T-helper 17 cell (primary cell): ENCODE results near the gene SKOR1. TPM values are rescaled to one million over a fixed set of nuclear protein-coding genes. Genes with fewer than 3 reads are reported as not detected.

ENCODE experiments used
- ATAC-seq: fragments of 150-1000 bp; cut with Tn5 transposase; 2 replicates; pipeline ENCODE4 v1.10.0; 2021; ENCODE audit warnings: mild to moderate bottlenecking, moderate library complexity
- DNase-seq, 3 donors: peaks; one replicate each; pipeline versions ENCODE4 v3.0.0 to v3.0.0-alpha.2; 2020 to 2021
- H3K9me3 ChIP-seq: one replicate; pipeline ENCODE4 v1.7.0; 2013; ENCODE audit warnings: low read length, mild to moderate bottlenecking; ENCODE audit not compliant: control insufficient read depth, poor library complexity, severe bottlenecking
- H3K27ac Mint-ChIP-seq: one replicate; pipeline ENCODE4 v1.8.0; 2022; ENCODE audit warnings: mild to moderate bottlenecking, moderate library complexity, mixed read lengths
- H3K27me3 Mint-ChIP-seq: one replicate; pipeline ENCODE4 v1.8.0; 2022; ENCODE audit warnings: mixed read lengths
- H3K36me3 Mint-ChIP-seq: one replicate; pipeline ENCODE4 v1.8.0; 2022; ENCODE audit warnings: low read depth, mixed read lengths
- H3K4me1 Mint-ChIP-seq: one replicate; pipeline ENCODE4 v1.8.0; 2022; ENCODE audit warnings: mild to moderate bottlenecking, mixed read lengths
- H3K4me3 Mint-ChIP-seq: one replicate; pipeline ENCODE4 v1.8.0; 2022; ENCODE audit warnings: mild to moderate bottlenecking, moderate library complexity, mixed read lengths
- total RNA-seq, 4 donors: library from RNA in 2 of 4; stranded (reverse) in 2 of 4; gene quantifications; one replicate each; pipeline ENCODE4 v1.2.3 and lab custom pipeline; 2022 to 2026

SKOR1 gene
- total RNA-seq, 2 donors from 2014 or later = 2.2 to 2.7 TPM

GRCh38 chr15:67845974-67846373 lies 20.7 kb downstream of the SKOR1 start:
- no peak for ATAC-seq
- Mint-ChIP-seq H3K27me3 (peaks cover 25% of the 10 kb centered on the region), H3K4me1 (peaks cover 8% of the 10 kb centered on the region), H3K36me3 (no peaks in the 10 kb centered on the region), H3K4me3 (no peak overlapping the region), H3K27ac (no peak overlapping the region)
- DNase-seq = no peak
- no peaks in the 10 kb centered on the region for H3K9me3 ChIP-seq

DNA sequence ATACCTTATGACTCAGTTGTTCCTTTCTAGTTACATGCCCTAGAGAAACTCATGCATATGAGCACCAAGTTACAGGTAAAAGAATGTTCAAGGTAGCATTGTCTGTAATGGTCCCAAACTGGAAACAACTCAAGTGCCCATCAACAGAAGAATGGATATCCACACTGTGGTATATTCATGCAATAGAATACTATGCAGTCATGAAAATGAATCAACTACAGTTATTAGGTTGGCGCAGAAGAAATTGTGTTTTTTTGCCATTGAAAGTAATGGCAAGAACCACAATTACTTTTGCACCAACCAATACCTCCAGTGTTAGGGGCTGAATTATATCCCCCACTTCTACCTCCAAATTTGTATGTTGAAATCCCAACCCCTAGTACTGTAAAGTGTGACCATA lies 24.2 kb downstream of the SKOR1 start:
- H3K27me3 Mint-ChIP-seq = peaks cover 41% of the 10 kb centered on the region
- no peak for ATAC-seq
- no peaks in the 10 kb centered on the region for H3K9me3 ChIP-seq
- DNase-seq = no peak
- no peak overlapping the region for H3K27ac Mint-ChIP-seq
- H3K4me3 Mint-ChIP-seq = no peak overlapping the region
- no peaks in the 10 kb centered on the region for H3K4me1 Mint-ChIP-seq
- H3K36me3 Mint-ChIP-seq = no peaks in the 10 kb centered on the region

- H3K27ac Mint-ChIP-seq = no peak overlapping the region
Measured at GRCh38 chr15:67850336-67850735, 25.0 kb downstream of the SKOR1 start.

DNA sequence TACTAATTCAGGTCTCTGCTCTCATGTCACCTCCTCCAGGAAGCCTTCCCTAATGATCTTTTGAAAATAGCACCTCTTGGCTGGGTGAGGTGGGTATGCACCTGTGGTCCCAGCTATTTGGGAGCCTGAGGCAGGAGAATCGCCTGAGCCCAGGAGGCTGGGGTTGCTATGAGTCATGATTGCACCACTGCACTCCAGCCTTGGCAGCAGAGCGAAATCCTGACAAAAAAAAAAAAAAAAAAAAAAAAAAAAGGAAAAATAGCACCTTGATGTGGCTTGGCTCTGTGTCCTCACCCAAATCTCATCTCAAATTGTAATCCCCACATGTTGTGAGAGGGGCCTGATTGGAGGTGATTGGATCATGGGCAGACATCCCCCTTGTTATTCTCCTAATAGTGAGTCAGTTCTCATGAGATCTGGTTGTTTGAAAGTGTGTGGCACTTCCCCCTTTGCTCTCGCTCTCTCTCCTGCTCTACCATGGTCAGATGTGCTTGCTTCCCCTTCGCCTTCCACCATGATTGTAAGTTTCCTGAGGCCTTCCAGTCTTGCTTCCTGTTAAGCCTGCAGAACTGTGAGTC lies 25.8 kb downstream of the SKOR1 start:
- ATAC-seq (no peak), DNase-seq (no peak)
- H3K27ac Mint-ChIP-seq = no peak overlapping the region
- no peak overlapping the region for H3K4me3 Mint-ChIP-seq
- no peaks in the 10 kb centered on the region for H3K36me3 Mint-ChIP-seq
- H3K4me1 Mint-ChIP-seq = no peaks in the 10 kb centered on the region
- H3K27me3 Mint-ChIP-seq = peaks cover 41% of the 10 kb centered on the region
- H3K9me3 ChIP-seq = no peaks in the 10 kb centered on the region

More at GRCh38 chr15:67850336-67850735, 25.0 kb downstream of the SKOR1 start:
- no peak for ATAC-seq
- H3K4me3 Mint-ChIP-seq = no peak overlapping the region
- no peaks in the 10 kb centered on the region for H3K36me3 Mint-ChIP-seq
- no peak for DNase-seq
- H3K27me3 Mint-ChIP-seq = peaks cover 41% of the 10 kb centered on the region
- H3K9me3 ChIP-seq = no peaks in the 10 kb centered on the region
- no peaks in the 10 kb centered on the region for H3K4me1 Mint-ChIP-seq

GRCh38 chr15:67852418-67852817 lies 27.1 kb downstream of the SKOR1 start:
- peaks cover 40% of the 10 kb centered on the region for H3K27me3 Mint-ChIP-seq
- H3K27ac Mint-ChIP-seq = no peak overlapping the region
- no peaks in the 10 kb centered on the region for H3K36me3 Mint-ChIP-seq
- H3K9me3 ChIP-seq = no peaks in the 10 kb centered on the region
- DNase-seq = no peak
- H3K4me1 Mint-ChIP-seq = no peaks in the 10 kb centered on the region
- no peak overlapping the region for H3K4me3 Mint-ChIP-seq
- no peak for ATAC-seq

DNA sequence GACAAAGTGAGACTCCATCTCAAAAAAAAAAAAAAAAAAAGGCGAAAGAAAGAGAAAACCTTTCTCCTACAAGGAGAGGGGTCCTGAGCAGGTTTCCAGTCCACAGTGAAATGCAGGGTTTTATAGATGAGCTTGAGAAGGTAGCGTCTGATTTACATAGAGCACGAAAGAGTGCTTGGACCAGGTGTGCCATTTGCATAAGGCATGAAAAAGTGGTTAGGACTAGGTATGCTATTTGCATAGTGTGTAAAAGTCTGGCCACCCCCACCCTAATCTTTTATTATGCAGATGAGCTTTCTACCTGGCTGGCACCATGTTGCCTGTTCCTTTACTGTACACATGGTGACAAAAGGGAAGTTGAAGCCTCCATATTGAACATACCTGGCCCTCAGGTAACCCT lies 28.1 kb downstream of the SKOR1 start:
- ATAC-seq (no peak), DNase-seq (no peak)
- H3K9me3 ChIP-seq = no peaks in the 10 kb centered on the region
- Mint-ChIP-seq H3K4me1 (no peaks in the 10 kb centered on the region), H3K36me3 (no peaks in the 10 kb centered on the region), H3K4me3 (no peak overlapping the region), H3K27me3 (peaks cover 30% of the 10 kb centered on the region), H3K27ac (no peak overlapping the region)

DNA sequence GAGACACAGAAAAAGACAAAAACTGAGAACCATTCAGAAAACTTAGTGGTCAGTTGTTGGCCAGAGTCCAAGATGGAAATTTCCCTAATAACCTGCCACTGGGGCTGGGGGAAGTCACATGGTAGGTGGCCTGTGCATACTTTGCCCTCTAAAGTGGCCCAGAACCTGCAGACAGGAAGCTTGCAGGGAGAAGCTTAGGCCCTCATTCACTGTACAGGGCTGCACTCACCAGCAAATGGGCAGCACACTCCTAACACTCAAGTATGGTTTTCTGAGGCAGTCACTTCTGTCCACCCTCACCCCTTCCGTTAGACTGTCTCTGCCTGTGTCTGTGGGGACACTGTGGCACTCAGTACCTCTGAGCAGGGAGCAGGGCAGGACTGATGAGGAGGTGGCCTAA lies 29.0 kb downstream of the SKOR1 start:
- ATAC-seq = no peak
- no peaks in the 10 kb centered on the region for H3K9me3 ChIP-seq
- no peak overlapping the region for H3K4me3 Mint-ChIP-seq
- no peak for DNase-seq
- peaks cover 27% of the 10 kb centered on the region for H3K27me3 Mint-ChIP-seq
- no peak overlapping the region for H3K27ac Mint-ChIP-seq
- no peaks in the 10 kb centered on the region for H3K36me3 Mint-ChIP-seq
- H3K4me1 Mint-ChIP-seq = no peaks in the 10 kb centered on the region

DNA sequence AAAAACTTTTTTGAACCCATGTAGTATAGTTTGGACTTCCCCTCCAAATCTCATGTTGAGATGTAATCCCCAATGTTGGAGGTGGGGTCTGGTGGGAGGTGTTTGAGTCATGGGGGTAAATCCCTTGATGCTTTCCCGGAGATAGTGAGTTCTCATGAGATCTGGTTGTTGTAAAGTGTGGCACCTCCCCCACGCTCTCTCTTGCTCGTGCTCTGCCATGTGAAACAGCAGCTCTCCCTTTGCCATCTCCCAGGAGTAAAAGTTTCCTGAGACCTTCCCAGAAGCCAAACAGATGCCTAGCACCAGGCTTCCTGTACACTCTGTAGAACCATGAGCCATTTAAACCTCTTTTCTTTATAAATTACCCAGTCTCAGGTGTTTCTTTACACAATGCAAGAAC lies 30.5 kb downstream of the SKOR1 start:
- DNase-seq (no peak), ATAC-seq (no peak)

GRCh38 chr15:67857220-67857619 lies 31.9 kb downstream of the SKOR1 start:
- no peak for DNase-seq
- H3K4me3 Mint-ChIP-seq = no peak overlapping the region

More for the DNA sequence above, 30.5 kb downstream of the SKOR1 start:
- Mint-ChIP-seq H3K4me1 (no peaks in the 10 kb centered on the region), H3K4me3 (no peak overlapping the region), H3K27me3 (peaks cover 16% of the 10 kb centered on the region), H3K36me3 (no peaks in the 10 kb centered on the region), H3K27ac (no peak overlapping the region)
- peaks cover 3% of the 10 kb centered on the region for H3K9me3 ChIP-seq

DNA sequence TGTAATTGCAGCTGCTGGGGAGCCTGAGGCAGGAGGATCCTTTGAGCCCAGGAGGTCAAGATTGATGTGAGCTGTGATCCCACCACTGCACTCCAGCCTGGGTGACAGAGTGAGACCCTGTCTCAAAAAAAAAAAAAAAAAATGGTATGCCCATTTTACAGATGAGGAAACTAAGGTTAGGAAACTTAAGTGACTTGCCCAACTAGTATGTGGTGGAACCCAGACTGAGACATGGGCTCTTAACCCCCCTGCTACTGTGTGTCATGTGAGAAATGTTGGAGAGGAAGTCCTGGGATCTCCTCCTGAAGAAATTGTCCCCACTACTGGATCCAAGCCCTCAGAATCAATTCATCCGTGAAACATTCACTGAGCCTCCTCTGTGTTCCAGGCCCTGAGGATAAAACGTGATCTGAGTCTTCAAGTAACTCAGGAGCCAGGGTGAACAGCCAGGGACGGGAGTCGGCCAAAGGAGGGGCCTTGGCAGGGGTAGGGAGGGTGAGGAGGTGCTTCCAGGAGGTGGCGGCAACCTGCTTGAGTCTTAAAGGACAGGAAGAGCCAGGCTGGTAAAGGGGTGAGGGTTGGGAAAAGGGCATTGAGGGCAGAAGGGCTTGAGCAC lies 34.1 kb downstream of the SKOR1 start:
- DNase-seq (no peak), ATAC-seq (no peak)
- Mint-ChIP-seq H3K4me3 (no peak overlapping the region), H3K27me3 (peaks cover 17% of the 10 kb centered on the region), H3K36me3 (no peaks in the 10 kb centered on the region), H3K27ac (no peak overlapping the region), H3K4me1 (peaks cover 5% of the 10 kb centered on the region)
- H3K9me3 ChIP-seq = peaks cover 3% of the 10 kb centered on the region

More at GRCh38 chr15:67857220-67857619, 31.9 kb downstream of the SKOR1 start:
- ATAC-seq = no peak
- Mint-ChIP-seq H3K4me1 (no peaks in the 10 kb centered on the region), H3K36me3 (no peaks in the 10 kb centered on the region), H3K27ac (no peak overlapping the region), H3K27me3 (peaks cover 20% of the 10 kb centered on the region)
- peaks cover 3% of the 10 kb centered on the region for H3K9me3 ChIP-seq

- Mint-ChIP-seq H3K4me3 (peak overlapping the region; percentile 15), H3K27me3 (peaks cover 36% of the 10 kb centered on the region), H3K36me3 (no peaks in the 10 kb centered on the region), H3K4me1 (peaks cover 5% of the 10 kb centered on the region), H3K27ac (no peak overlapping the region)
- peaks cover 3% of the 10 kb centered on the region for H3K9me3 ChIP-seq
- ATAC-seq (no peak), DNase-seq (no peak)
Measured at GRCh38 chr15:67861983-67862382, 36.7 kb downstream of the SKOR1 start.

GRCh38 chr15:67862750-67863441 lies 37.6 kb downstream of the SKOR1 start:
- ATAC-seq (peak; percentile 7), DNase-seq (no peak)
- H3K27ac Mint-ChIP-seq = peak overlapping the region; percentile 70
- H3K27me3 Mint-ChIP-seq = peaks cover 36% of the 10 kb centered on the region
- H3K36me3 Mint-ChIP-seq = no peaks in the 10 kb centered on the region
- H3K4me1 Mint-ChIP-seq = peaks cover 5% of the 10 kb centered on the region
- H3K4me3 Mint-ChIP-seq = peak overlapping the region; percentile 28
- H3K9me3 ChIP-seq = peaks cover 3% of the 10 kb centered on the region

GRCh38 chr15:67863442-67863987 lies 38.2 kb downstream of the SKOR1 start:
- Mint-ChIP-seq H3K4me3 (peak overlapping the region; percentile 28), H3K36me3 (no peaks in the 10 kb centered on the region), H3K27ac (peak overlapping the region; percentile 70), H3K4me1 (peaks cover 5% of the 10 kb centered on the region), H3K27me3 (peaks cover 36% of the 10 kb centered on the region)
- peak; percentile 49 to 68 (median 52) for DNase-seq
- peaks cover 3% of the 10 kb centered on the region for H3K9me3 ChIP-seq
- ATAC-seq = peak; percentile 99
